HG03060 (cell line): ENCODE data around the gene MRPL54.
"Not testable (repeated sequence)": the region's sequence is repeated elsewhere in the genome, so short reads cannot be mapped to it uniquely, and the experiment has no call there.

ENCODE experiments used
- ATAC-seq: cut with Tn5 transposase; IDR thresholded peaks from one replicate; pipeline ENCODE4 v1.9.1; 2021; ENCODE audit warnings: low read depth, moderate number of reproducible peaks; ENCODE audit not compliant: unreplicated experiment

Gene MRPL54

GRCh38 chr19:3738477-3739220 lies 23.8 kb upstream of the MRPL54 start:
- no peak for ATAC-seq

- no peak for ATAC-seq
These were observed 22.1 kb upstream of the MRPL54 start for GRCh38 chr19:3740431-3740830.

- no peak for ATAC-seq
These were observed 19.0 kb upstream of the MRPL54 start for GRCh38 chr19:3743486-3743885.

GRCh38 chr19:3745363-3746045 lies 17.0 kb upstream of the MRPL54 start:
- ATAC-seq, result no peak

- ATAC-seq, result no peak
These were observed 16.0 kb upstream of the MRPL54 start for GRCh38 chr19:3746371-3747056.

GRCh38 chr19:3748965-3749364 lies 13.5 kb upstream of the MRPL54 start:
- ATAC-seq, result no peak

- ATAC-seq, result no peak
These were observed 12.3 kb upstream of the MRPL54 start for GRCh38 chr19:3750211-3750610.

GRCh38 chr19:3751236-3751635 lies 11.2 kb upstream of the MRPL54 start:
- no peak for ATAC-seq

- no peak for ATAC-seq
These were observed 10.0 kb upstream of the MRPL54 start for GRCh38 chr19:3752492-3752891.

- ATAC-seq, result no peak
These were observed 8.7 kb upstream of the MRPL54 start for GRCh38 chr19:3753631-3754410.

- ATAC-seq, result not testable (repeated sequence)
These were observed 4.8 kb upstream of the MRPL54 start for GRCh38 chr19:3757705-3758104.

GRCh38 chr19:3758297-3758696 lies 4.2 kb upstream of the MRPL54 start:
- not testable (repeated sequence) for ATAC-seq

- no peak for ATAC-seq
These were observed 2.8 kb upstream of the MRPL54 start for GRCh38 chr19:3759482-3760254.

- no peak for ATAC-seq
These were observed 1.6 kb upstream of the MRPL54 start for GRCh38 chr19:3760871-3761361.

- ATAC-seq, result peak; percentile 30
These were observed 926 bp upstream of the MRPL54 start, which contains the start of gene APBA3 for GRCh38 chr19:3761382-3762129. Gene APBA3, minus strand, starts transcription at chr19:3761692. Its CDS starts 1,428 bp downstream, at chr19:3760264.

- ATAC-seq, result no peak
These were observed 380 bp upstream of the MRPL54 start for GRCh38 chr19:3762130-3762473.

- no peak for ATAC-seq
These were observed 2.6 kb downstream of the MRPL54 start for GRCh38 chr19:3765121-3765520.

GRCh38 chr19:3765757-3766156 lies 3.3 kb downstream of the MRPL54 start:
- not testable (repeated sequence) for ATAC-seq

- no peak for ATAC-seq
These were observed 4.0 kb downstream of the MRPL54 start for GRCh38 chr19:3766520-3766919.
